Suprapubic skin (tissue), 4 donors: ENCODE measurements around the gene LPIN1. TPM values are rescaled to one million over a fixed set of nuclear protein-coding genes. Genes with fewer than 3 reads are reported as not detected.

ENCODE experiments used
- DNase-seq, 2 donors: peaks; one replicate each; pipeline ENCODE4 v3.0.0-alpha.2; 2019; ENCODE audit warnings: low spot score in 2 of 2
- H3K27ac ChIP-seq: fragments of 200-600 bp; sonication (generic); one replicate; pipeline ENCODE4 v1.5.1; 2019
- H3K27me3 ChIP-seq: fragments of 200-600 bp; sonication (generic); one replicate; pipeline ENCODE4 v1.5.1; 2019
- H3K36me3 ChIP-seq: fragments of 200-600 bp; sonication (generic); one replicate; pipeline ENCODE4 v1.5.1; 2019
- H3K4me1 ChIP-seq: fragments of 200-600 bp; sonication (generic); one replicate; pipeline ENCODE4 v1.5.1; 2019
- H3K4me3 ChIP-seq: fragments of 200-600 bp; sonication (generic); one replicate; pipeline ENCODE4 v1.5.1; 2019; ENCODE audit warnings: mild to moderate bottlenecking
- H3K9me3 ChIP-seq: fragments of 200-600 bp; sonication (generic); one replicate; pipeline ENCODE4 v1.5.1; 2019
- EP300 ChIP-seq: sonication (generic); formaldehyde crosslinking; IDR thresholded peaks from one replicate; pipeline ENCODE4 v1.6.1; 2017; ENCODE audit warnings: antibody characterized with exemption
- POLR2A ChIP-seq, 2 donors: fragments of 450-650 bp; IDR thresholded peaks; one replicate each; pipeline ENCODE4 v1.6.1; 2017; ENCODE audit warnings: antibody characterized with exemption in 2 of 2, mild to moderate bottlenecking in 2 of 2, moderate library complexity in 2 of 2
- POLR2AphosphoS5 ChIP-seq, 3 donors: sonication (generic); formaldehyde crosslinking; IDR thresholded peaks; one replicate each; pipeline ENCODE4 v1.6.1; 2017; ENCODE audit warnings: antibody characterized with exemption in 3 of 3
- WGBS: methylation state at CpG from one replicate; pipeline ENCODE4 v1.1.5; 2018; 5-methylcytosine and 5-hydroxymethylcytosine counted together
- total RNA-seq, 4 donors: library from RNA; depleted of rRNA; stranded (reverse); fragments of >200 nt; gene quantifications; one replicate each; pipeline ENCODE4 v1.1.0, GENCODE V29; 2016
- TF ChIP-seq, protein P1 (sequence below), 2 donors: fragments of 200-600 bp in 1 of 2; fragments of 450-650 bp in 1 of 2; sonication (generic) in 1 of 2; IDR thresholded peaks; one replicate each; pipeline ENCODE4 v1.5.1; 2016 to 2019; ENCODE audit warnings: antibody characterized with exemption in 2 of 2, mild to moderate bottlenecking in 1 of 2, moderate library complexity in 1 of 2

The LPIN1 gene
- total RNA-seq, 4 donors from 2014 or later: 25.9 to 71.9 (median 52.5) TPM

GRCh38 chr2:11866358-11867335, 120.2 kb downstream of the LPIN1 start:
- Histone ChIP-seq H3K27ac (no peak overlapping the region), H3K9me3 (no peaks in the 10 kb centered on the region), H3K4me3 (no peak overlapping the region), H3K27me3 (no peaks in the 10 kb centered on the region), H3K4me1 (peaks cover 12% of the 10 kb centered on the region), H3K36me3 (no peaks in the 10 kb centered on the region)
- 77% methylated on average over 12 of the region's 12 CpGs for WGBS
- no peak for DNase-seq
- TF ChIP-seq POLR2A (IDR thresholded peaks at IDR 0.05): no peak
- TF ChIP-seq POLR2AphosphoS5 (IDR thresholded peaks at IDR 0.05): no peak
- TF ChIP-seq EP300: no peak
- TF ChIP-seq, protein P1, sequence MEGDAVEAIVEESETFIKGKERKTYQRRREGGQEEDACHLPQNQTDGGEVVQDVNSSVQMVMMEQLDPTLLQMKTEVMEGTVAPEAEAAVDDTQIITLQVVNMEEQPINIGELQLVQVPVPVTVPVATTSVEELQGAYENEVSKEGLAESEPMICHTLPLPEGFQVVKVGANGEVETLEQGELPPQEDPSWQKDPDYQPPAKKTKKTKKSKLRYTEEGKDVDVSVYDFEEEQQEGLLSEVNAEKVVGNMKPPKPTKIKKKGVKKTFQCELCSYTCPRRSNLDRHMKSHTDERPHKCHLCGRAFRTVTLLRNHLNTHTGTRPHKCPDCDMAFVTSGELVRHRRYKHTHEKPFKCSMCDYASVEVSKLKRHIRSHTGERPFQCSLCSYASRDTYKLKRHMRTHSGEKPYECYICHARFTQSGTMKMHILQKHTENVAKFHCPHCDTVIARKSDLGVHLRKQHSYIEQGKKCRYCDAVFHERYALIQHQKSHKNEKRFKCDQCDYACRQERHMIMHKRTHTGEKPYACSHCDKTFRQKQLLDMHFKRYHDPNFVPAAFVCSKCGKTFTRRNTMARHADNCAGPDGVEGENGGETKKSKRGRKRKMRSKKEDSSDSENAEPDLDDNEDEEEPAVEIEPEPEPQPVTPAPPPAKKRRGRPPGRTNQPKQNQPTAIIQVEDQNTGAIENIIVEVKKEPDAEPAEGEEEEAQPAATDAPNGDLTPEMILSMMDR (IDR thresholded peaks at IDR 0.05): no peak

DNA sequence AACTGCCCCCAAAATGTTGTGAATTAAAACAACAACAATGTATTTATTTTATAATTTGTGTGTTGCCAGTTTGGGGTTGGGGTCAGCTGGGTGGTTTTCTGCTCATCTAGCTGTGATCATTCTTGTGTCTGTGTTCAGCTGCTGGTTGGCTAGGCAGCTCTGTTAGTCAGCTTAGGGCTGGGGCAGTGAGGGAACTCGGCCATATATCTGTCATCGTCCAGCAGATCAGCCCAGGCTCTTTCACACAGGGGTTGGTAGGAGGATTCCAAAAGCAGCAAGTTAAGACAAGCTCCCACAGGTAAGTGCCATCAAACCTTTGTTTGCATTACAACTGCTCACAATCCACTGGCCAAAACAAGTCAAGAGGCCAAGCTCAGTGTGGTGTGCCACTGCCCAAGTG, 121.5 kb downstream of the LPIN1 start:
- WGBS: 67% methylated on average over 2 of the region's 2 CpGs
- Histone ChIP-seq H3K36me3 (no peaks in the 10 kb centered on the region), H3K27ac (no peak overlapping the region), H3K4me1 (peaks cover 13% of the 10 kb centered on the region), H3K9me3 (no peaks in the 10 kb centered on the region), H3K4me3 (no peak overlapping the region), H3K27me3 (no peaks in the 10 kb centered on the region)
- TF ChIP-seq, protein P1 (IDR thresholded peaks at IDR 0.05): no peak
- no peak for TF ChIP-seq POLR2AphosphoS5 (IDR thresholded peaks at IDR 0.05)
- no peak for TF ChIP-seq POLR2A (IDR thresholded peaks at IDR 0.05)
- TF ChIP-seq EP300: no peak
- DNase-seq: no peak

- 95% methylated on average over 8 of the region's 8 CpGs for WGBS
- Histone ChIP-seq H3K27me3 (no peaks in the 10 kb centered on the region), H3K36me3 (no peaks in the 10 kb centered on the region), H3K9me3 (no peaks in the 10 kb centered on the region), H3K4me3 (no peak overlapping the region), H3K27ac (no peak overlapping the region), H3K4me1 (peaks cover 11% of the 10 kb centered on the region)
- TF ChIP-seq, protein P1 (IDR thresholded peaks at IDR 0.05): no peak
- no peak for TF ChIP-seq POLR2AphosphoS5 (IDR thresholded peaks at IDR 0.05)
- no peak for TF ChIP-seq POLR2A (IDR thresholded peaks at IDR 0.05)
- no peak for TF ChIP-seq EP300
- DNase-seq: no peak
These were observed 123.1 kb downstream of the LPIN1 start for GRCh38 chr2:11869391-11869991.

GRCh38 chr2:11870064-11870463, 123.6 kb downstream of the LPIN1 start:
- Histone ChIP-seq H3K9me3 (no peaks in the 10 kb centered on the region), H3K4me3 (no peak overlapping the region), H3K27ac (no peak overlapping the region), H3K27me3 (no peaks in the 10 kb centered on the region), H3K4me1 (peaks cover 11% of the 10 kb centered on the region), H3K36me3 (no peaks in the 10 kb centered on the region)
- no peak for TF ChIP-seq POLR2AphosphoS5 (IDR thresholded peaks at IDR 0.05)
- TF ChIP-seq EP300: no peak
- TF ChIP-seq, protein P1 (IDR thresholded peaks at IDR 0.05): no peak
- TF ChIP-seq POLR2A (IDR thresholded peaks at IDR 0.05): no peak
- no peak for DNase-seq
- WGBS: 69% methylated on average over 2 of the region's 2 CpGs

- WGBS: 88% methylated on average over 5 of the region's 5 CpGs
- DNase-seq: no peak
These were observed 124.2 kb downstream of the LPIN1 start for GRCh38 chr2:11870584-11870983.

More at GRCh38 chr2:11870584-11870983, 124.2 kb downstream of the LPIN1 start:
- Histone ChIP-seq H3K36me3 (no peaks in the 10 kb centered on the region), H3K9me3 (no peaks in the 10 kb centered on the region), H3K4me1 (peaks cover 11% of the 10 kb centered on the region), H3K4me3 (no peak overlapping the region), H3K27ac (no peak overlapping the region), H3K27me3 (no peaks in the 10 kb centered on the region)
- TF ChIP-seq, protein P1 (IDR thresholded peaks at IDR 0.05): no peak
- TF ChIP-seq POLR2A (IDR thresholded peaks at IDR 0.05) (no peak), EP300 (no peak), POLR2AphosphoS5 (IDR thresholded peaks at IDR 0.05) (no peak)
